Stimulated activated CD4-positive, alpha-beta T cell treated with anti-CD3 and anti-CD28 coated beads, Interleukin-4, amount 100 ng/mL, for 1 hour (primary cell): Measurements from ENCODE around the gene VEGFD.

ENCODE experiments used
- DNase-seq: peaks from one replicate; pipeline ENCODE4 v3.0.0-alpha.2; 2020

The VEGFD gene

GRCh38 chrX:15299941-15300851 lies 84.0 kb downstream of the VEGFD start:
- DNase-seq: no peak

- no peak for DNase-seq
Measured at GRCh38 chrX:15298780-15299179, 85.4 kb downstream of the VEGFD start.

- DNase-seq: no peak
Measured at GRCh38 chrX:15298201-15298600, 86.0 kb downstream of the VEGFD start.
